Left lung (tissue), 10 donors: ENCODE measurements around the gene COX11. TPM values are rescaled to one million over a fixed set of nuclear protein-coding genes. Genes with fewer than 3 reads are reported as not detected.

Experiments
- ATAC-seq: fragments of 200-7000 bp; cut with Tn5 transposase; one replicate; pipeline ENCODE4 v1.9.1; 2020; ENCODE audit warnings: moderate library complexity
- DNase-seq, 4 donors: peaks; one replicate each; pipeline ENCODE4 v3.0.0-alpha.2; 2013 to 2020
- H3K27ac ChIP-seq, 2 donors: fragments of 200-600 bp; sonication (generic) in 1 of 2; one replicate each; pipeline versions ENCODE4 v1.5.0 to v1.8.0; 2020 to 2021
- H3K27me3 ChIP-seq, 2 donors: fragments of 200-600 bp; sonication (generic) in 1 of 2; one replicate each; pipeline versions ENCODE4 v1.5.0 to v1.8.0; 2020 to 2021
- H3K36me3 ChIP-seq, 2 donors: fragments of 200-600 bp; sonication (generic) in 1 of 2; one replicate each; pipeline versions ENCODE4 v1.5.0 to v1.8.0; 2020 to 2021
- H3K4me1 ChIP-seq, 2 donors: fragments of 200-600 bp; one replicate each; pipeline ENCODE4 v1.8.0; 2021
- H3K4me3 ChIP-seq, 2 donors: fragments of 200-600 bp; sonication (generic) in 1 of 2; one replicate each; pipeline versions ENCODE4 v1.5.0 to v1.8.0; 2020 to 2021; ENCODE audit warnings: mild to moderate bottlenecking in 1 of 2
- H3K9me3 ChIP-seq, 2 donors: fragments of 200-600 bp; sonication (generic) in 1 of 2; one replicate each; pipeline versions ENCODE4 v1.5.0 to v1.8.0; 2020 to 2021
- intact Hi-C, 2 donors: fragments of 100-400 bp; cut with DNase I; formaldehyde crosslinking; loops; one replicate each; pipeline versions ENCODE4 v1.11.2 to v1.14.2; 2022
- polyA plus RNA-seq, 6 donors: library from polyadenylated mRNA; unstranded; fragments of 120-200 nt; gene quantifications; one replicate each; pipeline ENCODE4 v1.2.1, GENCODE V29; 2013; ENCODE audit not compliant: insufficient read length in 6 of 6
- total RNA-seq, 2 donors: library from RNA; stranded (reverse); fragmentation: NEBNext Ultra II Directional; extraction: Animal tissue kit (Norgen Biotek cat#: 25700); gene quantifications; one replicate each; pipeline ENCODE4 v1.2.1, GENCODE V29; 2021
- TF ChIP-seq, protein P1 (sequence below), 2 donors: fragments of 200-600 bp; sonication (generic) in 1 of 2; IDR thresholded peaks; one replicate each; pipeline versions ENCODE4 v1.5.0 to v1.8.0; 2021; ENCODE audit warnings: antibody characterized with exemption in 2 of 2
- donor health status: DM: no; HTN: yes; CAD: no.
- donor health status: DM: no; HTN: no; CAD: no.

The COX11 gene
- total and polyA plus RNA-seq, 8 donors: 39.0 to 99.4 (median 86.2) TPM

DNA sequence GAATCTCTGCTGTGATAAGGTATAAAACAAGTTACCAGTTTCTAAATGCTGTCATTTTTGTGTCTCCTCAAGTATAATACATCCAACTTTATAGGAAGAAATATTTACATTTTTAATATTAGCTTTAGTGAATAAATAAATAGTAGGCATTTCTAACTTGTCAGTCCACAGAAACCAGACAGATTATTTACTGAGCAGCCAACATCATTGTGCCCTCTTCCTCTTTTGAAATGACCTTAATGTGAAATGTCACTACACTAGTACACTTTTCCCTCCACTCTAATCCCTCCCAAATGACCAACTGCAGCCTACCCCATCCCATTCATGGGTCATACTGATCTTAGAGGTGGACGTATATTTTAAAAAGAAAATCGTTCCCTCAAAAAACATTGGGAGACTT lies 9.3 kb upstream of the COX11 start:
- Histone ChIP-seq H3K27me3 (no peaks in the 10 kb centered on the region), H3K9me3 (peaks cover 0 to 12% of the 10 kb centered on the region in 2 donors)
- ATAC-seq: no peak

GRCh38 chr17:54976316-54976715 lies 7.9 kb upstream of the COX11 start:
- ATAC-seq: no peak
- H3K27me3 ChIP-seq: no peaks in the 10 kb centered on the region
- peaks cover 0 to 4% of the 10 kb centered on the region in 2 donors for H3K4me1 ChIP-seq
- H3K27ac ChIP-seq: no peak overlapping the region
- DNase-seq: no peak
- peaks cover 0 to 12% of the 10 kb centered on the region in 2 donors for H3K9me3 ChIP-seq
- H3K36me3 ChIP-seq: no peaks in the 10 kb centered on the region
- H3K4me3 ChIP-seq: no peak overlapping the region
- intact Hi-C loops: no loop called here
- TF ChIP-seq, protein P1, sequence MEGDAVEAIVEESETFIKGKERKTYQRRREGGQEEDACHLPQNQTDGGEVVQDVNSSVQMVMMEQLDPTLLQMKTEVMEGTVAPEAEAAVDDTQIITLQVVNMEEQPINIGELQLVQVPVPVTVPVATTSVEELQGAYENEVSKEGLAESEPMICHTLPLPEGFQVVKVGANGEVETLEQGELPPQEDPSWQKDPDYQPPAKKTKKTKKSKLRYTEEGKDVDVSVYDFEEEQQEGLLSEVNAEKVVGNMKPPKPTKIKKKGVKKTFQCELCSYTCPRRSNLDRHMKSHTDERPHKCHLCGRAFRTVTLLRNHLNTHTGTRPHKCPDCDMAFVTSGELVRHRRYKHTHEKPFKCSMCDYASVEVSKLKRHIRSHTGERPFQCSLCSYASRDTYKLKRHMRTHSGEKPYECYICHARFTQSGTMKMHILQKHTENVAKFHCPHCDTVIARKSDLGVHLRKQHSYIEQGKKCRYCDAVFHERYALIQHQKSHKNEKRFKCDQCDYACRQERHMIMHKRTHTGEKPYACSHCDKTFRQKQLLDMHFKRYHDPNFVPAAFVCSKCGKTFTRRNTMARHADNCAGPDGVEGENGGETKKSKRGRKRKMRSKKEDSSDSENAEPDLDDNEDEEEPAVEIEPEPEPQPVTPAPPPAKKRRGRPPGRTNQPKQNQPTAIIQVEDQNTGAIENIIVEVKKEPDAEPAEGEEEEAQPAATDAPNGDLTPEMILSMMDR (IDR thresholded peaks at IDR 0.05): no peak

More for the DNA sequence above, 9.3 kb upstream of the COX11 start:
- DNase-seq: no peak
- no peak overlapping the region for H3K4me3 ChIP-seq
- peaks cover 0 to 4% of the 10 kb centered on the region in 2 donors for H3K4me1 ChIP-seq
- intact Hi-C loops: no loop called here
- no peak overlapping the region for H3K27ac ChIP-seq
- TF ChIP-seq, protein P1 (IDR thresholded peaks at IDR 0.05): no peak
- no peaks in the 10 kb centered on the region for H3K36me3 ChIP-seq

DNA sequence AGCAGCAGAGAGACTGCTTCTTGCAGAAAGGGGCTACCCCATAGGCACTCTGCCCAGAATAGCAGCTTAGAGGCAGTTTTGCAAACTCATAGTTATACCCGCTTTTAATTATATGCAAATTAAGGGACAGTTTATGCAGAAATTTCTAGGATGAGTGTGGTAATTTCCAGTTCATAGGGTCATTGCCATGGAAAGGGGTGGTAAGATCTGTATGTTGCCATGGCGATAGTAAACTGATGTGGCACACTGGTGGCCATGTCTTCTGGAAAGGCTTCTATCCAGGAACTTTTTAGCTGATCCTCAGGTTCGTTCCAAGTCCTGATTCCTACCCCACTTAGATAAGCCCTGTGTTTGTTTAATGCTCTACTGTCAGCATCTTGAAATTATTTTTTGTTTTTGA lies 6.3 kb upstream of the COX11 start:
- Histone ChIP-seq H3K9me3 (no peaks in the 10 kb centered on the region), H3K27me3 (no peaks in the 10 kb centered on the region), H3K27ac (no peak overlapping the region), H3K4me3 (no peak overlapping the region), H3K4me1 (peaks cover 1 to 7% of the 10 kb centered on the region in 2 donors), H3K36me3 (no peaks in the 10 kb centered on the region)
- DNase-seq (no peak), ATAC-seq (no peak)
- intact Hi-C loops: no loop called here
- TF ChIP-seq, protein P1 (IDR thresholded peaks at IDR 0.05): no peak

- TF ChIP-seq, protein P1 (IDR thresholded peaks at IDR 0.05): no peak
Measured at GRCh38 chr17:54972406-54973138, 4.1 kb upstream of the COX11 start.

DNA sequence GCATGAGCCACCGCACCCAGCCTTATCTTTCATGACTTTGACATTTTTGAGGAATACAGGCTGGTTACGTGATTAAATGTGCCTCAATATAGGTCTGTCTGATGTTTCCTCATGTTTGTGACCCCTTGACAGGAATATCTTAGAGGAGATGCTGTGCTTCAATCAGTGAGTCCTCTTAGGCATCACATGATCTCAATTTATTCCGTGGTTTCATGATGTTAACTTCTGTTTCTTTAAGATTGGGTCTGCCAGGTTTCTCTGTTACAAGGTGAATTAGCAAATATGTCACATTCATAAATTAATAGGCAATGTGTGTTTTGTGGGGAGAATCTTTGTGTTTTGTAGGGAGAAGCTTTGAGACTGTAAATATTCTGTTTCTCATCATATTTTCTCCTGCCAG lies 3.4 kb upstream of the COX11 start:
- intact Hi-C loops: no loop called here
- Histone ChIP-seq H3K27me3 (no peaks in the 10 kb centered on the region), H3K9me3 (no peaks in the 10 kb centered on the region), H3K36me3 (no peaks in the 10 kb centered on the region), H3K4me3 (no peak overlapping the region), H3K4me1 (peaks cover 12 to 14% of the 10 kb centered on the region in 2 donors), H3K27ac (no peak overlapping the region)
- TF ChIP-seq, protein P1 (IDR thresholded peaks at IDR 0.05): no peak
- no peak for DNase-seq
- no peak for ATAC-seq

More at GRCh38 chr17:54972406-54973138, 4.1 kb upstream of the COX11 start:
- Histone ChIP-seq H3K9me3 (no peaks in the 10 kb centered on the region), H3K4me3 (no peak overlapping the region), H3K36me3 (no peaks in the 10 kb centered on the region), H3K4me1 (peaks cover 8% of the 10 kb centered on the region in 2 donors), H3K27me3 (no peaks in the 10 kb centered on the region), H3K27ac (no peak overlapping the region)
- no peak for DNase-seq
- no peak for ATAC-seq
- intact Hi-C loops: no loop called here
